Measurements from ENCODE around the gene RBM14.
"Not testable (repeated sequence)": the region's sequence is repeated elsewhere in the genome, so short reads cannot be mapped to it uniquely, and the experiment has no call there.

RBM14 gene, protein sequence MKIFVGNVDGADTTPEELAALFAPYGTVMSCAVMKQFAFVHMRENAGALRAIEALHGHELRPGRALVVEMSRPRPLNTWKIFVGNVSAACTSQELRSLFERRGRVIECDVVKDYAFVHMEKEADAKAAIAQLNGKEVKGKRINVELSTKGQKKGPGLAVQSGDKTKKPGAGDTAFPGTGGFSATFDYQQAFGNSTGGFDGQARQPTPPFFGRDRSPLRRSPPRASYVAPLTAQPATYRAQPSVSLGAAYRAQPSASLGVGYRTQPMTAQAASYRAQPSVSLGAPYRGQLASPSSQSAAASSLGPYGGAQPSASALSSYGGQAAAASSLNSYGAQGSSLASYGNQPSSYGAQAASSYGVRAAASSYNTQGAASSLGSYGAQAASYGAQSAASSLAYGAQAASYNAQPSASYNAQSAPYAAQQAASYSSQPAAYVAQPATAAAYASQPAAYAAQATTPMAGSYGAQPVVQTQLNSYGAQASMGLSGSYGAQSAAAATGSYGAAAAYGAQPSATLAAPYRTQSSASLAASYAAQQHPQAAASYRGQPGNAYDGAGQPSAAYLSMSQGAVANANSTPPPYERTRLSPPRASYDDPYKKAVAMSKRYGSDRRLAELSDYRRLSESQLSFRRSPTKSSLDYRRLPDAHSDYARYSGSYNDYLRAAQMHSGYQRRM

DNA sequence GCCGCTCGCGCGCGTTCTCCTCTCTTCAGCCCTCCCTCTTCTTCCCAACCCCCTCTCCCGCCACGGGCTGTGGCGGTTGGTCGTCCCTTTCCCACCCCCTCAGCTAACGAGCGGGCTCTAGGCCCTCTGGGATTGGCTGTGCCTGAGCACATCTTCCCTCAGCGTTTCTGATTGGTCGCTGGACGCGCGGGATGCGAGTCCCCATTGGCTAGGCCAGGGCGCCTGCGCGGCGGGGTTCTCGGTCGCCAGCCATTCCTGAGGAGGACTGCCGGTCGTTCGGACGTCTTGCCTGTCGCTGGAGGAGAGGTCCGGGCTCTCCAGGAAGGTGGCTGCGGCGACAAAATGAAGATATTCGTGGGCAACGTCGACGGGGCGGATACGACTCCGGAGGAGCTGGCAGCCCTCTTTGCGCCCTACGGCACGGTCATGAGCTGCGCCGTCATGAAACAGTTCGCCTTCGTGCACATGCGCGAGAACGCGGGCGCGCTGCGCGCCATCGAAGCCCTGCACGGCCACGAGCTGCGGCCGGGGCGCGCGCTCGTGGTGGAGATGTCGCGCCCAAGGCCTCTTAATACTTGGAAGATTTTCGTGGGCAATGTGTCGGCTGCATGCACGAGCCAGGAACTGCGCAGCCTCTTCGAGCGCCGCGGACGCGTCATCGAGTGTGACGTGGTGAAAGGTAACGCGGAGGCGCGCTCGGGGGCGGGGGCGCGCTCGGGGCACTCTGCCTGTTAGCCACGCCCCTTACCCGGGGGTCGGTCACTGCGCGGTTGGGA, at the start of gene RBM14:
RBM14 (plus strand) TSS at position 252 of the 776 bp plus-strand sequence; CDS start at position 343, 91 bp downstream.
- H3K27ac Mint-ChIP-seq = peak within 1 kb of the TSS; percentile 99
- H3K36me3 Mint-ChIP-seq = peaks cover 26% of the 10 kb centered on the region
- H3K27me3 Mint-ChIP-seq = no peaks in the 10 kb centered on the region
- H3K4me3 Mint-ChIP-seq = peak within 1 kb of the TSS; percentile 98
- H3K9me3 Mint-ChIP-seq = no peaks in the 10 kb centered on the region
- peaks cover 40% of the 10 kb centered on the region for H3K4me1 Mint-ChIP-seq

DNA sequence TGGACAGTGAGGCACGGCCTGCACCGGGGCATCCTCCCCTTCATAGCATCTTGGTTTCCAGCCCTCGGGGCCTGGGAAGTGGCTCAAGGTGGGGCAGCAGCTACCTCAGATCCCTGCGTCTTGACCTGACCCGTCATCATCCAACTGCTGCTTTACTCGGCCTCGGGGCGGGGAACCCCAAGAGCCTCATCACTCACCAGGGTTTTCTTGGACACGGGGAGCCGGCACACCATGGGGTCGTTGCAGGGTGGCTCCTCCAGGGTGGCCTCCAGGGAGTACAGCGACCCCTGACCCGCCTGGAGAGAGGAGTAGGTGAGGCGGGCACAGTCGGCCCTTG, 48.7 kb upstream of the RBM14 start:
- H3K27ac Mint-ChIP-seq = no peak overlapping the region
- H3K27me3 Mint-ChIP-seq = no peaks in the 10 kb centered on the region
- H3K4me3 Mint-ChIP-seq = peak overlapping the region; percentile 79
- no peaks in the 10 kb centered on the region for H3K9me3 Mint-ChIP-seq
- H3K36me3 Mint-ChIP-seq = peaks cover 1% of the 10 kb centered on the region
- peaks cover 14% of the 10 kb centered on the region for H3K4me1 Mint-ChIP-seq

DNA sequence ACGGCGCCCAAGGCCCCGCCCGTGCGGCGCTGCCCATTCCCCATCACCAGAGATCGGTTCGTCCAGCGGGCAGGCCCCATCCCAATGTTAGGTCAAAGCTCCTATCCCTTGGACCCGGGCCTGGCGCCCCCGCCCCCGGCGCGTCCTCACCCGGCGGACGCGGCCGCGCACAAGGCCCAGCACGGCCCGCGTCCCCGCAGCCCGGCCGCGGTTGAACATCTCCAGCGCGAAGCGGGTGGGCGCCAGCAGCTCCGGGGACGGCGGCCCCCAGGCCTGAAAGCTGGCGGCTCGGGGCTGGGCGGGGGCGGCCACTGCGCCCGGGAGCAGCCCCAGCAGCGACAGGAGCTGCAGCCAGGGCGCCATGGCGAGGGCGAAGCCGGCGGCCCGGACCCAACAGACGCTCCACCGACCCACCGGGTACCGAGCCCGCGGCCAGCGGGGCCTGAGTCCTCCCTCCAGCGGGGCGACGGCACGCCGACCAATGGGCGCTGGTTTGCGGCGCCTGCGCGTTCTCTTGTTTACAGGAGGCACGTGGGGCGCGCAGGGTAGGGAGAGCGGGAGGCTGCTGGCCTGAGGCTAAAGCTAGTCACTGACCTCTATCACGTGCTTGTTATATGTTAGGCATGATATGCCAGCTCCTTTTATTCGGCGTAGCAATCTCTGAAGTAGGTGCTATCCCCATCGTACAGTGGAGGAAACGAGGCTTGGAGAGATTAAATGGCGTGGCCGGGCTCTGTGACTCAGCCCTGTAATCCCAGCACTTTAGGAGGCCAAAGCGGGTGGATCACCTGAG, 48.1 kb upstream of the RBM14 start, which contains the start of gene CTSF:
CTSF (minus strand) TSS at position 483 of the 793 bp plus-strand sequence; CDS start at position 363, 120 bp downstream.
- Mint-ChIP-seq H3K4me1 (peaks cover 14% of the 10 kb centered on the region), H3K9me3 (no peaks in the 10 kb centered on the region), H3K36me3 (peaks cover 1% of the 10 kb centered on the region), H3K27ac (peak within 1 kb of the TSS; percentile 78), H3K4me3 (peak within 1 kb of the TSS; percentile 86), H3K27me3 (no peaks in the 10 kb centered on the region)

DNA sequence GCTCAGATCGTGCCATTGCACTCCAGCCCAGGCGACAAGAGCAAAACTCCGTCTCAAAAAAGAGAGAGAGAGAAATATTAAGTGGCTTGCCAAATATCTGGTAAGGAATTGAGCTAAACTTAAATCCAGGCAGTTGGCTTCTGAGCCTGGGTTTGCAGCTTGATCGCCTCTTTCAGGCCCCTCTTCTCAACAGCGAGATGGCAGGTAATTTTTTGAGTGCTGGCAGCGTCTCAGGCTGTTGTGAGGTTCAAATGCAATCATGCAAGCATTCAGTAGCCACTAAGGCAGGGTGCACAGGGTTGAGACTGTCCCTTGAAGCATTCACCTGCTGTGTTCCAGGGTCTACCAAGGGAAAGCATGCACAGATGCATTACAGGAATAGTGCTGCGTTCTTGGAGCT, 47.4 kb upstream of the RBM14 start:
- H3K9me3 Mint-ChIP-seq = no peaks in the 10 kb centered on the region
- peaks cover 14% of the 10 kb centered on the region for H3K4me1 Mint-ChIP-seq
- H3K27ac Mint-ChIP-seq = no peak overlapping the region
- H3K4me3 Mint-ChIP-seq = no peak overlapping the region
- H3K27me3 Mint-ChIP-seq = no peaks in the 10 kb centered on the region
- H3K36me3 Mint-ChIP-seq = peaks cover 1% of the 10 kb centered on the region

DNA sequence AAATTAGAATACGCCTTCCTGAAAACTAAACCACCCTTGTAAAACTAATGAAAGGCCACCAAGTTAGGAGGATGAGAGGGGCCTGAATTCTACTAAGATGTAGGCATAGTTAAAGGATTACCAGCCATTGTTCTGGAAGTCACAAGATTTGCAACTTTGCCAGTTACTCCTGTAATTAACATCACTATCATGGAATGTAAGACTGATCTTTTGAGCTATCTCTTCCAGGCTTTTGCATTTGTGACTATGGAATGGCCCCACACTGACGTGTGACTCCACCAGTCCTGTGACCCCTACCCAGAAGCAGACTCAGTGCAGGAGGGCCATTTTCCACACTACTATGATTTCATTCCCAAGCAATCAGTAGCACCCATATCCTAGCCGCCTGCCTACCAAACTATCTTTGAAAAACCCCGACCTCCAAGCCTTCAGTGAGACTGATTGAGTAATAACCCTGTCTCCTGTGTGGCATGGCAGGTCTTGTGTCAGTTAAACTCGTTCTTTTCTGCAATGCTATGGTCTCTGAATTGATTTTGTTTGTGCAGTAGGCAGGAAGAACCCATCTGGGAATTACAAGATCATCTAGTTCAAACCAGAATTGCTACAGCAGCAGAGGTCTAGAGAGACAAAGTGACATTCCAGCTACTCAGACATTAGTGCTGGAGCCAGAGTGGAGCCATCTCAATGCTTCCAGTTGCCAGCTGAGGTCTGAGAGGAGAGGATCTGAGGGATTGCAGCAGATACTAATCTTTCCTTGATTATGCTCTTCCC, 46.2 kb upstream of the RBM14 start:
- Mint-ChIP-seq H3K27ac (no peak overlapping the region), H3K9me3 (no peaks in the 10 kb centered on the region), H3K36me3 (peaks cover 1% of the 10 kb centered on the region), H3K4me1 (peaks cover 14% of the 10 kb centered on the region), H3K4me3 (no peak overlapping the region), H3K27me3 (no peaks in the 10 kb centered on the region)

DNA sequence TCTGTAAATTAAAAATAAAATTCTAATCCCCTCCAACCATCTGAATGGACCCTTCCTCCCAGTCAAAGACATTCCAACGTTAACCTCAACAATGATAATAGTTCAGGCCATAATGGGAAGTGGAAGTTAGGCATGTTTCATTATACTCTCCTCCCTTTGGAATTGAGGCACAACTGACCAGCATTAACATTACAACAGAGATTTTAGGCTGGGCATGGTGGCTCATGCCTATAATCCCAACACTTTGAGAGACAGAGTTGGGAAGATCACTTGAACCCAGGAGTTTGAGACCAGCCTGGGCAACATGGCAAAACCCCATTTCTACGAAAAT, 45.6 kb upstream of the RBM14 start:
- Mint-ChIP-seq H3K4me3 (no peak overlapping the region), H3K36me3 (peaks cover 1% of the 10 kb centered on the region), H3K4me1 (peaks cover 14% of the 10 kb centered on the region), H3K27ac (no peak overlapping the region), H3K9me3 (no peaks in the 10 kb centered on the region), H3K27me3 (peaks cover 1% of the 10 kb centered on the region)

DNA sequence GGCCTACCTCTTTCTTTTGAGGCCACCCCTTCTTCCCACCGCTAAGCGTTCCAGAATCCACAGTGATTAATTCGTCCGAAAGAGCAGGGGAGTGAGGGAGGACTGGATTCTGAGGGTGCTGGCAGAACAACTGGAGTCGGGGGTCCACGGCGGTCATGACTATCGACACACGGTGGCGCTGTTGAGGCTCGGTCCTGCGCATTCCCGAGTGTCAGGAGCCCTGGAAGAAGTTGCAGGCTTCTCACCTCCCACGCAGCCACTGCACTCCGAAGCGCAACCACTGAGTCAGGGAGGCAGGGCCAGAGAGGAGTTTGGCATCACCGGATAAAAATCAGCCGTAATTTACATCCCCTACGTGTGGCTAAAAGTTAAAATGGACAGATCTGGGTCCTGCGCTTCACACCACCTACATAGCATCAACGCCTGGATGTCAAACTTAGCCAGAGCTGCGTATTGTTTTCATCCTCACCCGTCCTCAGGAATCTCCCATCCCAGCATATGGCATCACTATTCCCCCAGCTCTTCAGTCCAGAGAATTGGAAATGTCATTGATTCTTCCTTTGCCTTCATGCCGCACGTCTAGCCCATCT, 37.3 kb upstream of the RBM14 start:
- H3K27me3 Mint-ChIP-seq = peaks cover 2% of the 10 kb centered on the region
- H3K4me3 Mint-ChIP-seq = peak overlapping the region; percentile 42
- H3K9me3 Mint-ChIP-seq = no peaks in the 10 kb centered on the region
- peaks cover 1% of the 10 kb centered on the region for H3K36me3 Mint-ChIP-seq
- H3K27ac Mint-ChIP-seq = no peak overlapping the region
- H3K4me1 Mint-ChIP-seq = peaks cover 22% of the 10 kb centered on the region

DNA sequence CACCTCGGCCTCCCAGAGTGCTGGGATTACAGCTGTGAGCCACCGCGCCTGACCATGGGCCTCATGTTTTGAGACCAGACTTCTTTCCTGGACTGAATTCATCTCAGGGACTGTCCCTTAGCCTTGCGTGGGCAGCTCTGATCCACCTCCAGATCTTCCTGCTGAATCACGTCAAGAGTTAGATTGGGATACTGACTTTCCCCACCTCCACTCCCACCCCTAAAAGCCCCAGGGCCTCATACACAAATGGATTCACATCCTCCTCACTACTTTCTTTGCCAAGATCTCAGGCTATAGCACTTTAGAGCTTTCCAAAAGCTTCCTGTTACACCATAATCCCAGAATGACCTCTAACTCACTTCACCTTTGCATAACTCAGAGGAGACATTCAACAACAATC, 35.6 kb upstream of the RBM14 start:
- no peak overlapping the region for H3K27ac Mint-ChIP-seq
- H3K27me3 Mint-ChIP-seq = peaks cover 1% of the 10 kb centered on the region
- peaks cover 1% of the 10 kb centered on the region for H3K36me3 Mint-ChIP-seq
- H3K4me1 Mint-ChIP-seq = peaks cover 22% of the 10 kb centered on the region
- no peaks in the 10 kb centered on the region for H3K9me3 Mint-ChIP-seq
- no peak overlapping the region for H3K4me3 Mint-ChIP-seq

DNA sequence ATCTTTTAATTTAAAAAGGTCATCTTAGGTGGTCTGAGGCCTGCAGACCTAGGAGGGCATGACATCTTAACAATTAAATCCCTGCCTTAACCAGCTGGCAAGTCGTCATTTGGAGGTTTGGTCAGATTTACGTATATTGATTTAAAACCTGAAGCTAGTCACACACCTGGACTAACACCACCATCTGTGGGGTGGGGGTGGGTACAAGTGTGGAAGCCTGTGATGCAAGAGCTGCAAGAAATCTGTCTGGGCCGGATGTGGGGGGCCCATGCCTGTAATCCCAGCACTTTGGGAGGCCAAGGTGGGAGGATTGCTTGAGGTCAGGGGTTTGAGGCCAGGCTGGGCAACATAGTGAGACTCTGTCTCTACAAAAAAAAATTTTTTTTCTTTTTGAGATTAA, 35.2 kb upstream of the RBM14 start:
- Mint-ChIP-seq H3K27ac (no peak overlapping the region), H3K9me3 (no peaks in the 10 kb centered on the region)

DNA sequence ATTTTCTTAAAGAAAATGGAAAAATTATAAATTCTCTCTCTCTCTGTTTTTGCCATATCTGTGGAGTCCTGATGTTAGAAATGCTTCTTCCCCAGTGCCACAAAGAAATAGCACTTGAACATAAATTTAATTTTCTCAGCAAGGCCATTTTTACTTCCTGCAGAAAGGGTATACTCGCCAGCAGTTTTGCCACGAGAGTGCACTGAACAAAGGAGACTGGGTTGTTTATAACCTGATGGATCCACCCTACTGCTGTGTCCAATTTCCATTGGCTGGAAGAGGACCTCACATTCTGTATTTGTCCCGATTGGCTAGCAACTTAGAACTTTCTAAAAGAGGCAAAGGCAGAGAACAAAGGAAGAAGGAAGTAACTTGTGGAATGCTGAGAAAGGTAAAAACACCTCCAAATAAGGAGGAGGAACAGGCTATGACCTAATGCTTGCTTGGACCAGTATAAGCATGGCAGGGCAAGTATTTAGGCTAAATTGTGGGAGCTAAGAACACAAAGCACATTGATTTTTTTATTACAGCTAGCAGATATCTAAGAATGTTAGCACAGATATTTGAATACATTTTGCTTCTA, 33.8 kb upstream of the RBM14 start:
- H3K4me1 Mint-ChIP-seq = peaks cover 22% of the 10 kb centered on the region
- H3K36me3 Mint-ChIP-seq, H3K9me3 Mint-ChIP-seq, H3K27ac Mint-ChIP-seq, H3K27me3 Mint-ChIP-seq, H3K4me3 Mint-ChIP-seq: not testable (repeated sequence)

More for the DNA sequence above, 35.2 kb upstream of the RBM14 start:
- Mint-ChIP-seq H3K4me3 (no peak overlapping the region), H3K27me3 (peaks cover 1% of the 10 kb centered on the region), H3K36me3 (peaks cover 1% of the 10 kb centered on the region), H3K4me1 (peaks cover 22% of the 10 kb centered on the region)

DNA sequence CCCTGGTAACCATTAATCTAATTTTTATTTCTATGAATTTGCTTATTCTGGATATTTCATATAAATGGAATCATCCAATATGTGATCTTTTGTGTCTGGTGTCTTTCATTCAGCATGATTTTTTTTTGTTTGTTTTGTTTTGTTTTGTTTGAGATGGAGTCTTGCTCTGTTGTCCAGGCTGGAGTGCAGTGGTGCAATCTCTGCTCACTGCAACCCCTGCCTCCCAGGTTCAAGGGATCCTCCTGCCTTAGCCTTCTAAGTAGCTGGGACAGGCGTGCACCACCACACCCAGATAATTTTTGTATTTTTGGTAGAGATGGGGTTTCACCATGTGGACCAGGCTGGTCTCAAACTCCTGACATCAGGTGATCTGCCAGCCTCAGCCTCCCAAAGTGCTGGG, 31.0 kb upstream of the RBM14 start:
- H3K4me3 Mint-ChIP-seq, H3K4me1 Mint-ChIP-seq, H3K27me3 Mint-ChIP-seq, H3K9me3 Mint-ChIP-seq, H3K36me3 Mint-ChIP-seq: not testable (repeated sequence)
- peak overlapping the region; percentile 35 for H3K27ac Mint-ChIP-seq

DNA sequence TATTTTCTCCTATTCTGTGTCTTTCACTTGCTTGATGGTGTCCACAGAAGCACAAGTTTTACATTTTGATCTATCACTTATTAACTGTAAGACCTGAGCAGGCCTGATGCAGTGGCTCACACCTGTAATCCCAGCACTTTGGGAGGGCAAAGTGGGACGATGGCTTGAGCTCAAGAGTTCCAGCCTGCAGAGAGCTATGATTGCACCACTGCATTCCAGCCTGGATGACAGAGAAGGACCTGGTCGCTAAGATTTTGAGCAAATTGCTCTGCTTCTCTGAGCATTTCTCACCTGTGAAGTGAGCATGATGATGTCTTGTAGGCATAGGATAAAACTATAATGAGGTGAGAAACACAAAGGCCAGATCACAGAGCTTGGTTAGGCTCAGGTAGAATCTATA, 30.3 kb upstream of the RBM14 start:
- H3K27me3 Mint-ChIP-seq = no peaks in the 10 kb centered on the region
- peaks cover 1% of the 10 kb centered on the region for H3K36me3 Mint-ChIP-seq
- H3K4me3 Mint-ChIP-seq = no peak overlapping the region
- H3K27ac Mint-ChIP-seq = no peak overlapping the region
- H3K4me1 Mint-ChIP-seq = peaks cover under 1% of the 10 kb centered on the region
- no peaks in the 10 kb centered on the region for H3K9me3 Mint-ChIP-seq

DNA sequence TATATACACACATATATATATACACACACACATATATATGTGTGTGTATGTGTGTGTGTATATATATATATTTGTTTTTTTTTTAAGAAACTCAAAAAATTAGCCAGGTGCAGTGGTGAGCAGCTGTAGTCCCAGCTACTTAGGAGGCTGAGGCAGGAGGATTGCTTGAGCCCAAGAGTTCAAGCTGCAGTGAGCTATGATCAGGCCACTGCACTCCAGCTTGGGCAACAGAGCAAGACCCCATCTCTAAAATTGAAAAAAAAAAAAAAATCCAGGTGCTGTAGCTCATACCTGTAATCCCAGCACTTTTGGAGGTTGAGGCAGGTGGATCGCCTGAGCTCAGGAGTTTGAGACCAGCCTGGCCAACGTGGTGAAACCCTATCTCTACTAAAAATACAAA, 27.1 kb upstream of the RBM14 start:
- H3K27ac Mint-ChIP-seq, H3K9me3 Mint-ChIP-seq, H3K36me3 Mint-ChIP-seq, H3K27me3 Mint-ChIP-seq, H3K4me3 Mint-ChIP-seq: not testable (repeated sequence)
- H3K4me1 Mint-ChIP-seq = peaks cover 15% of the 10 kb centered on the region

DNA sequence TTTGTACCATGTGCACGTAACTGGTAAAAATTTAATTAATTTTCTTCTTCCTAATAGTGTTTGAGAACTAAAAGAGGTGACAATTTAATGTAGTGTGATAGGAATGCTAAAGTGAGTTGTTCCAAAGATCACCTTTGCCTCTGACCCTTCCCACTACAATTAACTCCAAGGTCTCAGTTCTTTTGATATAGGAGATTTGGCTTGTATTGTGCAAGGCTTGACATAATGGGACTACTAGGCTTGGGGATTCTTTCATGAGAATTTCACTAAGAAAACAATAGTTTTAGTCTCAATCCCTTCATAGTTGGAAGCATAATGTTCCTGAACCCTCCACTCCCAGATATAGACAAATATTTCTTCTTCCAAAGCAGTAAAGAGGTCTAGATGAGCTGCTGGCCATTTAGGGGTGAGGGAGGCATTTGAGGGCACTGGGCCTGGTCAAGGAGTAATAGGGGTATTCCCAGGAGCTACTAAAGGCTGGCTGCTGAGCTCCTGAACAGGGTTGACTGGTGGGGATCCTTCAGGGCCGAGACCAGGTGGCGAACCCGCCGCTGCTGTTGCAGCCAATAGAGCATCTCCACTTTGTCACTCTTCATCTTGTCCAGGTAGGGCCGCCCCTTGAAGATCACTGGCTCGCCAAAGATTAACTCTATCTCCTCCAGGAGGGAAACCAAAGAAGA, 26.3 kb upstream of the RBM14 start:
- H3K36me3 Mint-ChIP-seq = no peaks in the 10 kb centered on the region
- no peaks in the 10 kb centered on the region for H3K9me3 Mint-ChIP-seq
- H3K27me3 Mint-ChIP-seq = no peaks in the 10 kb centered on the region
- H3K4me3 Mint-ChIP-seq = no peak overlapping the region
- H3K27ac Mint-ChIP-seq = no peak overlapping the region
- peaks cover 23% of the 10 kb centered on the region for H3K4me1 Mint-ChIP-seq

All from activated naive CD4-positive, alpha-beta T cell treated with anti-CD3 and anti-CD28 coated beads, Interleukin-2, amount 50 U/mL, for 24 hours (primary cell).